Smooth muscle cell (in vitro differentiated cells): ENCODE results near the gene TBC1D22A. TPM values are rescaled to one million over a fixed set of nuclear protein-coding genes. Genes with fewer than 3 reads are reported as not detected.

Source experiments
- DNase-seq: peaks from one replicate; lab custom pipeline; 2025; ENCODE audit not compliant: unreplicated experiment; lab: John Stamatoyannopoulos, UW
- H2AFZ ChIP-seq: fragments of 200-600 bp; sonication (generic); 2 replicates; pipeline ENCODE4 v1.6.0; 2016; ENCODE audit warnings: antibody characterized with exemption, low read depth, mild to moderate bottlenecking
- H3F3A ChIP-seq: fragments of 200-600 bp; sonication (generic); 2 replicates; pipeline ENCODE4 v1.6.0; 2017; ENCODE audit warnings: antibody characterized with exemption, low read depth
- H3K27ac ChIP-seq: fragments of 200-600 bp; sonication (generic); 2 replicates; pipeline ENCODE4 v1.5.1; 2016; ENCODE audit warnings: low read depth, mild to moderate bottlenecking
- H3K27me3 ChIP-seq: fragments of 200-600 bp; sonication (generic); 2 replicates; pipeline ENCODE4 v1.6.1; 2016; ENCODE audit warnings: low read depth, mild to moderate bottlenecking
- H3K36me3 ChIP-seq: fragments of 200-600 bp; sonication (generic); 2 replicates; pipeline ENCODE4 v1.5.1; 2016; ENCODE audit warnings: low read depth
- H3K4me1 ChIP-seq: fragments of 200-600 bp; sonication (generic); 2 replicates; pipeline ENCODE4 v1.5.1; 2016; ENCODE audit warnings: low read depth
- H3K4me2 ChIP-seq: fragments of 200-600 bp; sonication (generic); 2 replicates; pipeline ENCODE4 v1.6.0; 2016; ENCODE audit warnings: mild to moderate bottlenecking
- H3K4me3 ChIP-seq: fragments of 200-600 bp; sonication (generic); 2 replicates; pipeline ENCODE4 v1.5.1; 2016; ENCODE audit warnings: mild to moderate bottlenecking
- H3K79me2 ChIP-seq: fragments of 200-600 bp; sonication (generic); 2 replicates; pipeline ENCODE4 v1.6.0; 2016; ENCODE audit warnings: low read depth, mild to moderate bottlenecking
- H3K9ac ChIP-seq: fragments of 200-600 bp; sonication (generic); 2 replicates; pipeline ENCODE4 v1.6.0; 2016; ENCODE audit warnings: low read depth
- H3K9me3 ChIP-seq: fragments of 200-600 bp; sonication (generic); replicated peaks from 2 replicates; pipeline ENCODE4 v1.5.1; 2016; ENCODE audit warnings: low read depth
- H4K20me1 ChIP-seq: fragments of 200-600 bp; sonication (generic); 2 replicates; pipeline ENCODE4 v1.6.0; 2016; ENCODE audit warnings: low read depth
- WGBS: methylation state at CpG from one replicate; pipeline ENCODE4 v1.1.7; 2016; ENCODE audit warnings: low lambda C conversion rate; 5-methylcytosine and 5-hydroxymethylcytosine counted together
- polyA plus RNA-seq: library from polyadenylated mRNA; unstranded; fragments of >200 nt; fragmentation: Nextera tagmentation; extraction: Ambion mirVana; gene quantifications from 2 replicates; pipeline ENCODE4 v1.2.1, GENCODE V29; 2016
- total RNA-seq: library from RNA; depleted of rRNA; stranded (reverse); fragments of >200 nt; gene quantifications from 2 replicates; pipeline ENCODE4 v1.2.3, GENCODE V29; 2014
- TF ChIP-seq, protein P1 (sequence below): fragments of 200-600 bp; sonication (generic); IDR thresholded peaks from 2 replicates; pipeline ENCODE4 v1.5.1; 2017; ENCODE audit warnings: borderline replicate concordance, mild to moderate bottlenecking, antibody characterized with exemption; ENCODE audit not compliant: insufficient read depth, poor library complexity, severe bottlenecking

TBC1D22A gene
- total and polyA plus RNA-seq, 2 experiments from 2014 or later, result 12.5 to 14.4 TPM

DNA sequence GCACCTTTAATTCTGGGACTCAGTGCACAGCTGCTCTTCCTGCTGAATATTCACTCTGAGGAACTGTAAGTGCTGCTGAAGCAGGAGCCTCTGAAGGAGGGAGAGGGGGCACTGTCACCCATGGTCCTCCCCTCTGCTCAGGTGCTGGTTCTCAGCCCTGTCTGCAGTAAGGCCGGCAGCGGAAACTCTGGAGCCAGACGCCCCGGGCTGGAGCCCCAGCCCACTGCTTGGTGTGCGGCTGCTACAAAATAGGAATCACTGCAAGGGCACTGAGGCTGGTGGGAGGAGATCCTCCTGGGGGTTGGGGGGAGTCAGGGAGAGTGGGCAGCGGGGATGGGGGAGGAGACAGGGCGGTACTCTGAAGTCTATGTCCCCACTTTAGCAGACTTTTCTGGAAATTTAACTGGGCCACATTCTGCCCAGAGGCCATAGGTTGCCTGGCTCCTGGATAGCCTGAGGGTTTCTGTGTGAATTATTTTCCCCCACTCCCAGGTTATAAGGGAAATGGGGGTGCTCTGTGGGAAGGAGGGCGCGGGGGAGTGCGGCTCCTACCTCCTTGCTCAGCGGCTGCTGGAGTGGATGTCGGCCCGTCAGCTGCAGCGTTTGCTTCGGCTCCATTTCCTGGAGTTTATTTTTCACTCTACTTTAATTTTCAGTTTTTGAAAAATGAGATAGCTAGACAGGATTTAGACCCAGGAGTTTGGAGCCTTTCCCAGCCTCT lies 33.6 kb downstream of the TBC1D22A start:
- Histone ChIP-seq H3K27me3 (no peaks in the 10 kb centered on the region), H4K20me1 (peaks cover 30% of the 10 kb centered on the region)
- TF ChIP-seq, protein P1, sequence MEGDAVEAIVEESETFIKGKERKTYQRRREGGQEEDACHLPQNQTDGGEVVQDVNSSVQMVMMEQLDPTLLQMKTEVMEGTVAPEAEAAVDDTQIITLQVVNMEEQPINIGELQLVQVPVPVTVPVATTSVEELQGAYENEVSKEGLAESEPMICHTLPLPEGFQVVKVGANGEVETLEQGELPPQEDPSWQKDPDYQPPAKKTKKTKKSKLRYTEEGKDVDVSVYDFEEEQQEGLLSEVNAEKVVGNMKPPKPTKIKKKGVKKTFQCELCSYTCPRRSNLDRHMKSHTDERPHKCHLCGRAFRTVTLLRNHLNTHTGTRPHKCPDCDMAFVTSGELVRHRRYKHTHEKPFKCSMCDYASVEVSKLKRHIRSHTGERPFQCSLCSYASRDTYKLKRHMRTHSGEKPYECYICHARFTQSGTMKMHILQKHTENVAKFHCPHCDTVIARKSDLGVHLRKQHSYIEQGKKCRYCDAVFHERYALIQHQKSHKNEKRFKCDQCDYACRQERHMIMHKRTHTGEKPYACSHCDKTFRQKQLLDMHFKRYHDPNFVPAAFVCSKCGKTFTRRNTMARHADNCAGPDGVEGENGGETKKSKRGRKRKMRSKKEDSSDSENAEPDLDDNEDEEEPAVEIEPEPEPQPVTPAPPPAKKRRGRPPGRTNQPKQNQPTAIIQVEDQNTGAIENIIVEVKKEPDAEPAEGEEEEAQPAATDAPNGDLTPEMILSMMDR, result no peak

DNA sequence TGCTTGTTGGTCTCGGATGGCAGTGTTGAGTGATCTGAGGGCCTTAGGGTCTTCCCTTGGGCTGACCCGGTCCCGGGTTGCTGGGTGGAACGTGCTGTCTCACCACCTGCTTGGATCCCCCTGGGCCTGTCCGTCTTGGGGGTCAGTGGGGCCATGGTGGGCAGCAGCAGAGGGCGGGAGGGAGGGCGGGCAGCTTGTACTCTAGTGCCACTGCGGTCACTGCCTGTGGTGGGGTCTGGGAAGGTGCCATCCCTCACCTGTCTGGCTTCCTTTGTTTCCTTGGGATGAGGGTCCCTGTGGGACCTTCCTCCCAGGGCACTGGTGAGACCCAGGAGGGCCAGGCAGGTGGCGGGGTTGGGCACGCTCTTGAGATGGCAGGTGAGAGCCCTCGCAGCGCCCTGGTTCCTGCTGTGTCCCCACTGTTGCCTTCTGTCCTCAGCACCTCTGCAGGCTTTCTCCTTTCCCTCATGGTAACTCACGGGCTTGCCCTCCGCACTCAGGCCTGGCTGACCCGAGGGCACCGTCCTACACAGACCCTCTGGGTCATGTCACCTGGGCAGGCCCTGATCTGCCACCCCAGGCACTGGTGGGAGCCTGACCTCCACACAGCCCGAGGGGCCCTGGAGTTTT lies 34.2 kb downstream of the TBC1D22A start:
- Histone ChIP-seq H2AFZ (no peak overlapping the region), H3K4me3 (no peak overlapping the region), H3K4me2 (no peak overlapping the region), H3K27ac (no peak overlapping the region), H3K27me3 (no peaks in the 10 kb centered on the region), H3K9ac (no peak overlapping the region), H3F3A (peaks cover 2% of the 10 kb centered on the region), H3K4me1 (no peaks in the 10 kb centered on the region), H4K20me1 (peaks cover 31% of the 10 kb centered on the region), H3K36me3 (no peaks in the 10 kb centered on the region), H3K79me2 (no peaks in the 10 kb centered on the region), H3K9me3 (no peaks in the 10 kb centered on the region)
- TF ChIP-seq, protein P1, result no peak
- 92% methylated on average over 17 of the region's 17 CpGs for WGBS
- no peak for DNase-seq

More for the DNA sequence above, 33.6 kb downstream of the TBC1D22A start:
- DNase-seq, result no peak
- Histone ChIP-seq H2AFZ (no peak overlapping the region), H3K4me2 (no peak overlapping the region), H3K9ac (no peak overlapping the region), H3F3A (peaks cover 3% of the 10 kb centered on the region), H3K36me3 (no peaks in the 10 kb centered on the region), H3K79me2 (no peaks in the 10 kb centered on the region), H3K4me3 (no peak overlapping the region), H3K4me1 (no peaks in the 10 kb centered on the region), H3K9me3 (no peaks in the 10 kb centered on the region), H3K27ac (no peak overlapping the region)
- 93% methylated on average over 15 of the region's 15 CpGs for WGBS

DNA sequence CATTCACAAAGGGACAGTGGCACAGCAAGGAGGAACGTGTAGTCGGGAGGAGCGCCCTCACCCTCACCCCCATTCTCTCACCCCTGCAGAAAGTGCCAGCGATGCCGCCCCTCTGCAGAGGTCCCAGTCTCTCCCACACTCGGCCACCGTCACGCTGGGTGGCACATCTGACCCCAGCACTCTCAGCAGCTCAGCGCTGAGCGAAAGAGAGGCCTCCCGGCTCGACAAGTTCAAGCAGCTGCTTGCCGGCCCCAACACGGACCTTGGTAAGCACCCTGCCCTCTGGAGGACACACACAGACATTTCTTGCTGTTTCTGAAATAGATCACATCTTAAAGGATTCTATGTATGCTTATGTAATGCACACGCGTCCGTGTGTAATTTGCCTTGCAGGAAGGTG lies 34.9 kb downstream of the TBC1D22A start:
- H4K20me1 ChIP-seq, result peaks cover 38% of the 10 kb centered on the region
- no peaks in the 10 kb centered on the region for H3F3A ChIP-seq
- no peak overlapping the region for H3K27ac ChIP-seq
- H3K9me3 ChIP-seq, result no peaks in the 10 kb centered on the region
- no peaks in the 10 kb centered on the region for H3K36me3 ChIP-seq
- H3K27me3 ChIP-seq, result no peaks in the 10 kb centered on the region
- no peak overlapping the region for H2AFZ ChIP-seq
- WGBS, result 85% methylated on average over 14 of the region's 17 CpGs
- H3K4me3 ChIP-seq, result no peak overlapping the region
- H3K4me2 ChIP-seq, result no peak overlapping the region
- TF ChIP-seq, protein P1, result peak; percentile 15
- H3K79me2 ChIP-seq, result no peaks in the 10 kb centered on the region
- H3K4me1 ChIP-seq, result no peaks in the 10 kb centered on the region
- no peak for DNase-seq
- no peak overlapping the region for H3K9ac ChIP-seq

DNA sequence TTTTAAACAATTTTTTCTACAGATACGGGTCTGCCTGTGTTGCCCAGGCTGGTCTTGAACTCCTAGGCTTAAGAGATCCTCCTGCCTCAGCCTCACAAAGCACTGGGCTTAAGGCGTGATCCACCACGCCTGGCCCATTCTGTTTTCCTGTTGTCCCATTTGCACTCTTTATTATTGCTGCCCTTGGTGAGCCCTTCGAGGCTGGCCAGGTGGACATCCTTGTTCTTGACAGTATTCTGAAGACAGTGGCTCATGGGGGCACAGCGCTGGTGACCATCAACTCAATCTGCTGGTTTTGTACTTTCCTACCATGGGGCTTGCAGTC lies 35.6 kb downstream of the TBC1D22A start:
- TF ChIP-seq, protein P1, result no peak
- Histone ChIP-seq H3K4me3 (no peak overlapping the region), H3K4me1 (no peaks in the 10 kb centered on the region), H3K36me3 (no peaks in the 10 kb centered on the region), H3K27ac (no peak overlapping the region), H3K9ac (no peak overlapping the region), H3K27me3 (no peaks in the 10 kb centered on the region), H3F3A (no peaks in the 10 kb centered on the region), H3K4me2 (no peak overlapping the region), H3K79me2 (no peaks in the 10 kb centered on the region), H4K20me1 (peaks cover 45% of the 10 kb centered on the region), H2AFZ (no peak overlapping the region), H3K9me3 (no peaks in the 10 kb centered on the region)
- no peak for DNase-seq
- WGBS, result 93% methylated on average over 5 of the region's 5 CpGs
